GM13976 (cell line): Measurements from ENCODE around the gene FNDC7.

Experiments
- DNase-seq: peaks from one replicate; pipeline ENCODE4 v3.0.0; 2012; ENCODE audit warnings: low spot score
- in situ Hi-C: fragments of 300-500 bp; cut with MboI; formaldehyde crosslinking; loops from one replicate; pipeline ENCODE4 v1.12.0; 2022; ENCODE audit warnings: low sequenced_read_pairs, mixed read lengths, inconsistent platforms; ENCODE audit not compliant: unreplicated experiment
- TF ChIP-seq, protein P1 (sequence below): IDR thresholded peaks from 2 replicates; pipeline ENCODE4 v1.5.1; 2012; ENCODE audit warnings: borderline replicate concordance, mild to moderate bottlenecking; ENCODE audit not compliant: insufficient read depth; ENCODE audit errors: extremely low read depth, missing control alignments, control extremely low read depth

The FNDC7 gene

DNA sequence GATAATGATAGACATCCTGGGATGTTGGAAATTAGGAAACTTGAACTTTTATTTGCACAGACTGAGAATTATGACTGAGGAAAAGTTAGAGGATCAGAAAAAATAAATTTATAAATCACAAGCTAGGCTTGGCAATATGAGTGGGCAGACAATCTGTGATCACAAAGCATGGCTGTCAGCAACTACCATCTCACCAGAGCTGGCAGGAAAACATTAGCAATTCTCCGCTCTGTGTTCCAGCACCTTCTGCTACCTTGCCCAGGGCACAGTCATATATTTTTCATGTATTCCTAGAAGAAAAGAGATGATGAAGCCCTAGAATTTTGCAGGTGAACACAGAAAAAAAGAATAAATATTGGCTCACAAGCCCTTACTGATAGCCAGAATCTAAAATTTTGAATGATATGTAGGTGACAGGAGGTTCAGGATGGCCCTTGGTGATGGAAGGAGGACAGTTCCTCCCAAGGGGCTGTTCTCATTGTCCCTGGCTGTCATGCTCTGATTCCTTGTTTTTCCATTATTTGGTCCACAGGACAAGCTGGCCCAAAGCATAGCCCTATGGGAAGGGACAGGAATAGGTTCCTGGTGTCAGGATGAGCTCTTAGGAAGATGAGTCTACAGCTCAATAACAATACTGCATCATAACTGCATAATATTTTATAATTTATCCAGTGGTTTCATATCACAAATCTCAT is 21.6 kb downstream of the FNDC7 start:
- peak; percentile 2 for DNase-seq
- TF ChIP-seq, protein P1, sequence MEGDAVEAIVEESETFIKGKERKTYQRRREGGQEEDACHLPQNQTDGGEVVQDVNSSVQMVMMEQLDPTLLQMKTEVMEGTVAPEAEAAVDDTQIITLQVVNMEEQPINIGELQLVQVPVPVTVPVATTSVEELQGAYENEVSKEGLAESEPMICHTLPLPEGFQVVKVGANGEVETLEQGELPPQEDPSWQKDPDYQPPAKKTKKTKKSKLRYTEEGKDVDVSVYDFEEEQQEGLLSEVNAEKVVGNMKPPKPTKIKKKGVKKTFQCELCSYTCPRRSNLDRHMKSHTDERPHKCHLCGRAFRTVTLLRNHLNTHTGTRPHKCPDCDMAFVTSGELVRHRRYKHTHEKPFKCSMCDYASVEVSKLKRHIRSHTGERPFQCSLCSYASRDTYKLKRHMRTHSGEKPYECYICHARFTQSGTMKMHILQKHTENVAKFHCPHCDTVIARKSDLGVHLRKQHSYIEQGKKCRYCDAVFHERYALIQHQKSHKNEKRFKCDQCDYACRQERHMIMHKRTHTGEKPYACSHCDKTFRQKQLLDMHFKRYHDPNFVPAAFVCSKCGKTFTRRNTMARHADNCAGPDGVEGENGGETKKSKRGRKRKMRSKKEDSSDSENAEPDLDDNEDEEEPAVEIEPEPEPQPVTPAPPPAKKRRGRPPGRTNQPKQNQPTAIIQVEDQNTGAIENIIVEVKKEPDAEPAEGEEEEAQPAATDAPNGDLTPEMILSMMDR = no peak
- in situ Hi-C loops = no loop called here

DNA sequence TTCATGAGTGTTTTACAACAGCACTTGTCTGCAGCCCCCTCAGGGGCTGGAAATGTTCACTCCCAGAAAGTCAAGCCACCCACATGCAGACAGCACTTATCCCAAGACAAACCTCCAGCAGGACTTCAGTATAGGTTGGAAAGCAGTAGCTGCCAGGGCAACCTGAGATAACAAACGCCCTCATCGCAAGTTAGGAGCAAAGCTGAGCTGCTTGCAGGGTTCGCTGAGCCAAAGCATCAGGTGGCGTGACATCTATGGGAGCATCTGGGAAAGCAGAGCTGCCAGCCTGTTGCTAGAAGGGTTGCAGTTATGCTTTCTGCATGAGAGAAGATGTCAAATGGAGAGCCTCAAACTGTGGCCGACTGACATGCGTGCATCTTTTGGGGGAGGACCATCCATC is 29.5 kb downstream of the FNDC7 start:
- in situ Hi-C loops = no loop called here
- peak; percentile 1 for DNase-seq
- TF ChIP-seq, protein P1 = no peak

DNA sequence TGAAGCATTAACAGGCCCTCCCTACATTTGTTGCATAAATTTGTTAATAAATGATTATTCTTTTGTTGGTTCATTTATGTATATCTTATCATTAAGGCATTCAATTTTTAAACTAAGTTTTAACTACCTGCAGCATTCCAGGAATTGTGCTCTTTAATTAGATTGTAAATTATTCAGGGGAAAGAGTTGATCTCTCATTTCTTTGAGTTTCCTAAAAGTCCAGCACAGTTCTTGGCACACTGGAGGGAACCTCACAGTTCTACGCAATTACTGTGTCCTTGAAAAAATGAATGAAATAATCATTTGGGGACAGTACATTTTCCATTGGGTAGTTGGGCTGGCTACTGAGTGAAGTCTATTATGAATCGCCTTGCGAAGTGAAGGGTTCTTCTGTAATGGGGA is 33.3 kb downstream of the FNDC7 start:
- TF ChIP-seq, protein P1 = no peak
- no peak for DNase-seq
- in situ Hi-C loops = no loop called here

DNA sequence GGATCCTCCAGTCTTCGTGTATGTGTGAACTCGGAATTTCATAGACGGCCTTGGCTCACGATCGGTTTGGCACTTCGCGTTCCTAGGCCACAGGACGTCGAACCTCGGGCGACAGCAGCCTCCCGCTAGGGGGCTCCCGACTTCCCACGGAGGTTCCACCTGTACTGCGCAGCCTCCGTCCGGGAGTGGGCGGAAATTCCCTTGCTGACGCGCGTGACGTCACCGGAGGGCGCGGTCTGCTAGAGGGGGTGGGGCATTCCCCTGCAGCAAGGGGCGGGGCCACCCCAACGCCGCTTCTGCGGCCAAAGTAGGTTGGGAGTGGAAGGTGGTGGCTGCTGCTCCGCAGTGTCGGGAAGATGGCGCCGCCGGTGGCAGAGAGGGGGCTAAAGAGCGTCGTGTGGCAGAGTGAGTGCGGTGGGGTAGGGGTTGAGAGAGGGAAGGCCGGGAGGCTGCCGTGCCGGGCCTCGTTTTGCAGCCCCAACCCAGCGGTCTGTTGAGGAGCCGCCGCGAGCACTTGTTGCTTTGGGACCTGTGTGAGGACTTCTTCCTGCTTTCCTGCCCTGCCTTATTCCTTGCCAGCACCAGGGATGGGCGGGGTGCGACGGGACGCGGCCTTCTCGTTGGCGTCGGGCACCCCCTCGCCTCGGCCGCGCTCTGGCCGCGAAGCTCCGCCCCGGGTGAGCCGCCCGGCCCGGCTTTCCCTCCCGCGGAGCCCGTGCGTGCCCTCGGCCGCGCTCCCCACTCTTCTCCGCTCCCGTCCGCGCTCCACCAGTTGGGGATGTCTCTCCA is 33.9 kb downstream of the FNDC7 start, which contains the start of gene STXBP3:
Gene STXBP3 (plus strand): TSS at position 293 of the 789 bp plus-strand sequence. CDS start 64 bp downstream, at position 357.
- TF ChIP-seq, protein P1 = peak; percentile 98
- DNase-seq = peak; percentile 98
- in situ Hi-C loops = no loop called here

DNA sequence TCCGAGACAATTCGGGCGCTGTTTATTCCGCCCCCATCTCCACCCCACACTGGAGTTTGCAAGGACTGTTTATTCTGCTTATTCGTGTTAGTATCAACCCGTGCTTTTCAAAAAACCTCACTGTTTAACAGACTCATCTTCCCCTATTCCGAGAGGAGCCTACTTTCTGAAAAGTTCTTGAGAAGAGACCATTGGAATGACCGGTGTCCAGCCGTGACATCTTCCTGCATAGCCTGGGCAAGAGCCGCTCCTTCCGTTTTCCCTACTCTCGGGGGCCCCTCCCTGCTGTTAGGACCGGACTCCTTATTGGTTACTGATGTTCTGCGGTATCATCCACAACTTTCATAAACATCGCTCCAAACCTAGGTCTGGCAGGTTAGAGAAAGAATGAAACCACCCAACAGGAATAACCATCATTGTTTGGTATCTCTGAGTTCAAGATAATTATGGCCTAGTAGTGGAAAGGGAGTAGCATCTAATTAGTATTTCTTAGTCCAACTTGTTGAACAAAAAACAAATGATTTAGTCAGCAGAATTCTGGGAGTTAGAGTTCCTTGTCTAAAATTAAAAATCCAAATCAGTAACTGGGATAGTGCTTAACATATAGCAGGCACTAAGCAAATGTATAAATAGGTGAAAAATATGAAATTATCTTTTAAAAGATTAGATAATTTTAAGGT is 34.6 kb downstream of the FNDC7 start:
- TF ChIP-seq, protein P1 = no peak
- in situ Hi-C loops = no loop called here
- DNase-seq = peak; percentile 35

DNA sequence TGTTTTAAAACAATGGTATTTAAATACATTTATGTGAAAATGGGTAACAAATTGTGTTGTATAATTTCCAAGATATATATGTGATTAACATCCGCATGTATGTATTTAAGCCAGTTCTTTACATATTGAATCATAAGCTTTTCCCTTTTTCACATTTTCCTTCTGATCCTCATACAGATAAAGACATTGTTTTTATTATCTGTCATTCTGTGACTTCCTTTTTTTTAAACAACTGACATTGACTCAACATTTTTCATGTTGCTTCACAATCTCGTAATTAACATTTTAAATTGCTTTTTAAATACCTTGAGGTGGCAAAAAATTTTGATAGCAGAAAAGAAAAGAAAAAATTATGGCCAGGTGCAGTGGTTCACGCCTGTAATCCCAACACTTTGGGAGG is 35.2 kb downstream of the FNDC7 start:
- TF ChIP-seq, protein P1 = no peak
- in situ Hi-C loops = no loop called here
- no peak for DNase-seq
